ENCODE measurements around the gene PNMT. TPM values are rescaled to one million over a fixed set of nuclear protein-coding genes. Genes with fewer than 3 reads are reported as not detected.

Gene PNMT
- polyA plus RNA-seq, 3 donors = not detected

GRCh38 chr17:39641883-39642282 lies 26.4 kb upstream of the PNMT start:
- Histone ChIP-seq H3K9me3 (replicated peaks in 1 of 2; ENCODE audit: control insufficient read depth in 1 of 2, insufficient read depth in 1 of 2, low read length in 2 of 2) (no peaks in the 10 kb centered on the region), H2AFZ (ENCODE audit: insufficient read depth, low read depth, low read length, poor library complexity, severe bottlenecking) (no peak overlapping the region), H4K20me1 (ENCODE audit: insufficient read depth, low read length) (peaks cover 92% of the 10 kb centered on the region), H3K27ac (ENCODE audit: low read depth in 1 of 2, low read length in 2 of 2) (peak overlapping the region in 1 of 2 donors; percentile 44), H3K36me3 (replicated peaks in 1 of 2; ENCODE audit: control insufficient read depth in 1 of 2, insufficient read depth in 2 of 2, low read length in 2 of 2) (peaks cover 0 to 10% of the 10 kb centered on the region in 2 donors), H3K4me3 (replicated peaks in 1 of 3; ENCODE audit: low read depth in 2 of 3, low read length in 3 of 3) (peak overlapping the region in 1 of 3 experiments; percentile 31), H3K9ac (ENCODE audit: insufficient read depth, low read length, poor library complexity, severe bottlenecking) (no peak overlapping the region), H3K79me2 (ENCODE audit: insufficient read depth, low read length) (peaks cover 99% of the 10 kb centered on the region), H3K27me3 (ENCODE audit: control insufficient read depth in 2 of 2, insufficient read depth in 2 of 2, low read length in 2 of 2) (no peaks in the 10 kb centered on the region), H3K4me1 (ENCODE audit: control insufficient read depth in 1 of 2, insufficient read depth in 2 of 2, low read length in 2 of 2) (peaks cover 52 to 62% of the 10 kb centered on the region in 2 donors), H3K4me2 (replicated peaks; ENCODE audit: extremely low read depth, low read length, poor library complexity, severe bottlenecking) (peak overlapping the region; percentile 27)
- Mint-ChIP-seq H3K4me1 (peaks cover 61% of the 10 kb centered on the region), H3K36me3 (peaks cover 16 to 31% of the 10 kb centered on the region in 2 donors), H3K4me3 (peak overlapping the region; percentile 1 to 12), H3K27ac (peak overlapping the region; percentile 4 to 92 (median 68)), H3K27me3 (ENCODE audit: low read depth in 3 of 3) (peaks cover 0 to 3% (median 0%) of the 10 kb centered on the region in 3 donors), H3K9me3 (peaks cover 0 to 1% (median 0%) of the 10 kb centered on the region in 7 donors)
- 14% methylated on average over 3 of the region's 7 CpGs for WGBS (ENCODE audit: insufficient coverage)
- TF ChIP-seq CTCF (IDR thresholded peaks at IDR 0.05) = no peak
- peak; percentile 27 to 48 (median 32) for DNase-seq
- intact Hi-C loops (cut with micrococcal nuclease) = no loop called here

- no peak for TF ChIP-seq CTCF (IDR thresholded peaks at IDR 0.05)
- H3K4me3 Mint-ChIP-seq = peak overlapping the region in 1 of 2 donors; percentile 79
- Histone ChIP-seq H3K79me2 (ENCODE audit: insufficient read depth, low read length) (peaks cover 98% of the 10 kb centered on the region), H3K4me1 (ENCODE audit: control insufficient read depth in 1 of 2, insufficient read depth in 2 of 2, low read length in 2 of 2) (peaks cover 52 to 61% of the 10 kb centered on the region in 2 donors), H4K20me1 (ENCODE audit: insufficient read depth, low read length) (peaks cover 98% of the 10 kb centered on the region), H3K9me3 (replicated peaks in 1 of 2; ENCODE audit: control insufficient read depth in 1 of 2, insufficient read depth in 1 of 2, low read length in 2 of 2) (no peaks in the 10 kb centered on the region), H3K9ac (ENCODE audit: insufficient read depth, low read length, poor library complexity, severe bottlenecking) (no peak overlapping the region), H3K27ac (ENCODE audit: low read depth in 1 of 2, low read length in 2 of 2) (peak overlapping the region in 1 of 2 donors; percentile 44), H2AFZ (ENCODE audit: insufficient read depth, low read depth, low read length, poor library complexity, severe bottlenecking) (no peak overlapping the region), H3K36me3 (replicated peaks in 1 of 2; ENCODE audit: control insufficient read depth in 1 of 2, insufficient read depth in 2 of 2, low read length in 2 of 2) (peaks cover 0 to 10% of the 10 kb centered on the region in 2 donors), H3K27me3 (ENCODE audit: control insufficient read depth in 2 of 2, insufficient read depth in 2 of 2, low read length in 2 of 2) (no peaks in the 10 kb centered on the region), H3K4me2 (replicated peaks; ENCODE audit: extremely low read depth, low read length, poor library complexity, severe bottlenecking) (peak overlapping the region; percentile 27), H3K4me3 (replicated peaks in 1 of 3; ENCODE audit: low read depth in 2 of 3, low read length in 3 of 3) (peak overlapping the region in 1 of 3 experiments; percentile 31)
- H3K9me3 Mint-ChIP-seq = peaks cover 0 to 1% (median 0%) of the 10 kb centered on the region in 7 donors
- intact Hi-C loops (cut with micrococcal nuclease) = no loop called here
- peak overlapping the region in 4 of 7 donors; percentile 8 to 82 (median 40) for H3K27ac Mint-ChIP-seq
- H3K4me1 Mint-ChIP-seq = peaks cover 61% of the 10 kb centered on the region
- DNase-seq = peak in 1 of 3 donors; percentile 19
- peaks cover 16 to 31% of the 10 kb centered on the region in 2 donors for H3K36me3 Mint-ChIP-seq
- H3K27me3 Mint-ChIP-seq (ENCODE audit: low read depth in 3 of 3) = peaks cover 0 to 3% (median 0%) of the 10 kb centered on the region in 3 donors
- WGBS (ENCODE audit: insufficient coverage) = 63% methylated on average over 9 of the region's 9 CpGs
Measured at GRCh38 chr17:39642291-39643074, 25.8 kb upstream of the PNMT start.

All from CD14-positive monocyte (primary cell).